Measurements from ENCODE around the gene CFAP74.

DNA sequence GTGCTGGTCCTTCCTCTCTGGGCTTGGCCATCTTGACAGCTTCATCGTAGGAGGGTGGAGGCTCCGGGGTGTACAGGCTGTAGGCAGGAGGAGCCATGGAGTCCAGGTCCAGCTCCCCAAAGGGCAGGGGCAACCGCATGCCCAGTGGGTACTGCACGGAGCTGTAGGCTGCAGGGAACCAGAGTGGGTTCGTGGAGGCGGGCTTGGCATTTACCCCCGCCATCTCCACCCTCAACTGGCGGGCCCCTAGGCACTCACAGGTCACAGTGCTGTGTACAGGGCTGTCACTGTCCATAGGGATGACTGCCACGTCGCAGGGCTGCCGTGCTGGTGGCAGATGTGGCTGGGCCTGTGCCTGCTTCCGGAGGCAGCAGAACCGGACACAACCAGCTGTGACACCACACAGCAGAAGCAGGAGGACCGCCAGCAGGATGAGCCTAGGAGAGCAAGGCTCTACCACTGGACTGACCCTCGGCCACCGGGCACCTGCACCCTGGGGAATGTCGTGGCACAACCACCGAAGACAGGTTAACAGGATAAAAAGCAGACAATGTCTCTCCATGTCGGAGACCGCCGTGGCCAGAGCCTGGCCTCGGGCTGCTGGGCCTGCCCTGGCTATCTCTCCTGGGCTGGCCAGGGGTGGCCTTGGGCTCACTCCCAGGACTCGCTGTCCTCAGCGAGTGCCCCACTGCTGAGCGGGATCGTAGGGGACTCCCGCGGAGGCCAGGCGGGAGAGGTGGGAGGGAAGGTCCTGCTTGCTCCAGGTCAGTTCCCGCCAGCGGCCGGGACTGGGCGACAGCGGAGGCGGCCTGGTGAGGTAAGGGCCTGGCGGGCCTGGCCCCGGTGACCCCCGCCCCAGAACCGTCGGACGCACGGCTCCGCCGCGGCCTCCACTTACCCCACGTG lies 85.3 kb downstream of the CFAP74 start:
- TF ChIP-seq, protein P1, sequence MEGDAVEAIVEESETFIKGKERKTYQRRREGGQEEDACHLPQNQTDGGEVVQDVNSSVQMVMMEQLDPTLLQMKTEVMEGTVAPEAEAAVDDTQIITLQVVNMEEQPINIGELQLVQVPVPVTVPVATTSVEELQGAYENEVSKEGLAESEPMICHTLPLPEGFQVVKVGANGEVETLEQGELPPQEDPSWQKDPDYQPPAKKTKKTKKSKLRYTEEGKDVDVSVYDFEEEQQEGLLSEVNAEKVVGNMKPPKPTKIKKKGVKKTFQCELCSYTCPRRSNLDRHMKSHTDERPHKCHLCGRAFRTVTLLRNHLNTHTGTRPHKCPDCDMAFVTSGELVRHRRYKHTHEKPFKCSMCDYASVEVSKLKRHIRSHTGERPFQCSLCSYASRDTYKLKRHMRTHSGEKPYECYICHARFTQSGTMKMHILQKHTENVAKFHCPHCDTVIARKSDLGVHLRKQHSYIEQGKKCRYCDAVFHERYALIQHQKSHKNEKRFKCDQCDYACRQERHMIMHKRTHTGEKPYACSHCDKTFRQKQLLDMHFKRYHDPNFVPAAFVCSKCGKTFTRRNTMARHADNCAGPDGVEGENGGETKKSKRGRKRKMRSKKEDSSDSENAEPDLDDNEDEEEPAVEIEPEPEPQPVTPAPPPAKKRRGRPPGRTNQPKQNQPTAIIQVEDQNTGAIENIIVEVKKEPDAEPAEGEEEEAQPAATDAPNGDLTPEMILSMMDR (IDR thresholded peaks at IDR 0.05) = no peak
- no peak for TF ChIP-seq POLR2A (IDR thresholded peaks at IDR 0.05)

Data from heart left ventricle (tissue), 13 donors.